HUDEP-2 (cell line): ENCODE measurements around the gene BCLAF1.
"Not testable (repeated sequence)": the region's sequence is repeated elsewhere in the genome, so short reads cannot be mapped to it uniquely, and the experiment has no call there.

Experiments used
- DNase-seq, 76 experiments: peaks; one replicate each; lab custom pipeline; 2025; ENCODE audit not compliant: unreplicated experiment in 76 of 76; lab: John Stamatoyannopoulos, UW

Gene BCLAF1

GRCh38 chr6:136251394-136251793 is 38.3 kb downstream of the BCLAF1 start:
- DNase-seq, result peak in 6 of 76 experiments; percentile 15 to 44 (median 27)

GRCh38 chr6:136250686-136251008 is 39.0 kb downstream of the BCLAF1 start:
- no peak for DNase-seq

GRCh38 chr6:136249811-136250685 is 39.6 kb downstream of the BCLAF1 start, which contains the start of gene MTFR2:
MTFR2 (minus strand) TSS chr6:136250311; CDS start chr6:136249099, 1,212 bp downstream.
- peak in 75 of 76 experiments; percentile 82 to 100 (median 98) for DNase-seq

GRCh38 chr6:136249336-136249735 is 40.3 kb downstream of the BCLAF1 start:
- DNase-seq, result peak in 3 of 76 experiments; percentile 6 to 45 (median 17)

- no peak for DNase-seq
These were observed 45.5 kb downstream of the BCLAF1 start for GRCh38 chr6:136244061-136244616.

- peak in 71 of 76 experiments; percentile 10 to 83 (median 54) for DNase-seq
These were observed 53.0 kb downstream of the BCLAF1 start for GRCh38 chr6:136236466-136237293.

- DNase-seq, result no peak
These were observed 54.4 kb downstream of the BCLAF1 start for GRCh38 chr6:136235233-136235564.

- no peak for DNase-seq
These were observed 56.9 kb downstream of the BCLAF1 start for GRCh38 chr6:136232701-136233100.

- no peak for DNase-seq
These were observed 59.3 kb downstream of the BCLAF1 start for GRCh38 chr6:136230219-136230853.

- no peak for DNase-seq
These were observed 60.8 kb downstream of the BCLAF1 start for GRCh38 chr6:136228814-136229213.

GRCh38 chr6:136226674-136227377 is 62.8 kb downstream of the BCLAF1 start:
- peak in 40 of 76 experiments; percentile 12 to 87 (median 62) for DNase-seq

- peak in 44 of 76 experiments; percentile 11 to 64 (median 32) for DNase-seq
These were observed 63.5 kb downstream of the BCLAF1 start for GRCh38 chr6:136226027-136226673.

GRCh38 chr6:136225496-136225895 is 64.2 kb downstream of the BCLAF1 start:
- DNase-seq, result peak in 6 of 76 experiments; percentile 8 to 36 (median 22)

GRCh38 chr6:136224974-136225373 is 64.7 kb downstream of the BCLAF1 start:
- DNase-seq, result not testable (repeated sequence)

- no peak for DNase-seq
These were observed 72.9 kb downstream of the BCLAF1 start for GRCh38 chr6:136216503-136217401.

GRCh38 chr6:136213853-136214252 is 75.8 kb downstream of the BCLAF1 start:
- DNase-seq, result no peak

GRCh38 chr6:136213012-136213539 is 76.6 kb downstream of the BCLAF1 start:
- no peak for DNase-seq

- no peak for DNase-seq
These were observed 77.0 kb downstream of the BCLAF1 start for GRCh38 chr6:136212608-136213007.
